HepG2 (cell line): ENCODE data around the gene PNPLA2. TPM values are rescaled to one million over a fixed set of nuclear protein-coding genes. Genes with fewer than 3 reads are reported as not detected.

Source experiments
- AGO1 ChIP-seq: fragments of 200-400 bp; formaldehyde crosslinking; IDR thresholded peaks from 2 replicates; pipeline ENCODE4 v1.6.1; 2017; ENCODE audit warnings: mild to moderate bottlenecking, low read depth, low read length, moderate library complexity; ENCODE audit not compliant: poor library complexity, severe bottlenecking
- CHD2 ChIP-seq: IDR thresholded peaks from 2 replicates; pipeline ENCODE4 v1.6.1; 2011; ENCODE audit warnings: low read depth, low read length, improper control_type of control experiment
- REL ChIP-seq: sonication (generic); formaldehyde crosslinking; conservative IDR thresholded peaks from 2 replicates; pipeline ENCODE4 v1.8.0; 2022; ENCODE audit warnings: mild to moderate bottlenecking, missing genetic modification reagents, moderate library complexity
- STAG1 ChIP-seq: sonication (generic); formaldehyde crosslinking; IDR thresholded peaks from 2 replicates; pipeline ENCODE4 v1.4.0; 2020; ENCODE audit warnings: missing genetic modification reagents
- XRCC5 ChIP-seq: fragments of 200-400 bp; formaldehyde crosslinking; optimal IDR thresholded peaks from 2 replicates; pipeline ENCODE3; 2017; ENCODE audit warnings: mild to moderate bottlenecking, low read length
- ZBTB38 ChIP-seq: sonication (generic); formaldehyde crosslinking; IDR thresholded peaks from 2 replicates; pipeline ENCODE4 v1.5.1; 2020; ENCODE audit warnings: mild to moderate bottlenecking, missing genetic modification reagents
- ZFX ChIP-seq: sonication (generic); formaldehyde crosslinking; IDR thresholded peaks from 2 replicates; pipeline ENCODE4 v1.4.0; 2020; ENCODE audit warnings: mild to moderate bottlenecking, low read depth, missing genetic modification reagents, moderate library complexity
- ZNF263 ChIP-seq: sonication (generic); formaldehyde crosslinking; IDR thresholded peaks from 2 replicates; pipeline ENCODE4 v1.4.0; 2020; ENCODE audit warnings: missing genetic modification reagents
- polyA plus RNA-seq, 8 experiments: library from polyadenylated mRNA; depleted of rRNA in 3 of 8; stranded (reverse) in 7 of 8; unstranded in 1 of 8; fragments of >200 nt; fragmentation: Illumina TruSeq in 4 of 8; extraction: Trizol in 4 of 8; gene quantifications; 2 replicates each; pipeline versions ENCODE4 v1.2.1 to v1.2.3, GENCODE V29; 2011 to 2016; ENCODE audit warnings: low read depth in 4 of 8, missing spikeins in 1 of 8, mixed read lengths in 1 of 8; ENCODE audit not compliant: insufficient read depth in 1 of 8
- total RNA-seq, 5 experiments: library from RNA; depleted of rRNA; stranded (reverse); fragments of >200 nt; fragmentation: Illumina TruSeq; extraction: Trizol; gene quantifications; 2 replicates each; pipeline ENCODE4 v1.2.3, GENCODE V29; 2016; ENCODE audit warnings: low read depth in 1 of 5
- TF ChIP-seq, protein P1 (sequence below): sonication (generic); formaldehyde crosslinking; IDR thresholded peaks from 2 replicates; pipeline ENCODE4 v1.5.1; 2020; ENCODE audit warnings: mild to moderate bottlenecking, missing genetic modification reagents, moderate library complexity
- TF ChIP-seq, protein P2 (sequence below): sonication (generic); formaldehyde crosslinking; IDR thresholded peaks from 2 replicates; pipeline ENCODE4 v1.5.0; 2020; ENCODE audit warnings: mild to moderate bottlenecking, missing genetic modification reagents, borderline replicate concordance
- TF ChIP-seq, protein P3 (sequence below): sonication (generic); formaldehyde crosslinking; IDR thresholded peaks from 2 replicates; pipeline ENCODE4 v1.4.0; 2020; ENCODE audit warnings: missing genetic modification reagents
- TF ChIP-seq, protein P4 (sequence below): sonication (generic); formaldehyde crosslinking; IDR thresholded peaks from 2 replicates; pipeline ENCODE4 v1.4.0; 2020; ENCODE audit warnings: missing genetic modification reagents

Gene PNPLA2
- total and polyA plus RNA-seq, 2 of the 13 experiments (the other 11 are each of a cell fraction or from before 2014, with no cell fraction given), result 10.5 to 43.2 TPM

DNA sequence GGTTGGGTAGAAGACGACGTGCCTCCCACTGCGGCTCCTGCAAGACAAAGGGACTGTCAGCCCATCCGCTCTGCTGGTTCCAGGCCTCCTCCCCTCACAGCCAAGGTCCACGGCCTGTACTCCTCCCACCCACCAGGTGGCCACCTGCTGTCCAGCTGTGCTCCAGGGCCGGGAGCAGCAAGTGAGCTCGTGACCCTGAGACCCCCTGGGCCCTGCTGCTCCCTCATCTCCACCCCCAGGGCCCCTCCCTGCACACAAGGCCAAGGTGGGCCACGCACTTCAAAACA, 51.4 kb downstream of the PNPLA2 start (continued):
- TF ChIP-seq, protein P1, sequence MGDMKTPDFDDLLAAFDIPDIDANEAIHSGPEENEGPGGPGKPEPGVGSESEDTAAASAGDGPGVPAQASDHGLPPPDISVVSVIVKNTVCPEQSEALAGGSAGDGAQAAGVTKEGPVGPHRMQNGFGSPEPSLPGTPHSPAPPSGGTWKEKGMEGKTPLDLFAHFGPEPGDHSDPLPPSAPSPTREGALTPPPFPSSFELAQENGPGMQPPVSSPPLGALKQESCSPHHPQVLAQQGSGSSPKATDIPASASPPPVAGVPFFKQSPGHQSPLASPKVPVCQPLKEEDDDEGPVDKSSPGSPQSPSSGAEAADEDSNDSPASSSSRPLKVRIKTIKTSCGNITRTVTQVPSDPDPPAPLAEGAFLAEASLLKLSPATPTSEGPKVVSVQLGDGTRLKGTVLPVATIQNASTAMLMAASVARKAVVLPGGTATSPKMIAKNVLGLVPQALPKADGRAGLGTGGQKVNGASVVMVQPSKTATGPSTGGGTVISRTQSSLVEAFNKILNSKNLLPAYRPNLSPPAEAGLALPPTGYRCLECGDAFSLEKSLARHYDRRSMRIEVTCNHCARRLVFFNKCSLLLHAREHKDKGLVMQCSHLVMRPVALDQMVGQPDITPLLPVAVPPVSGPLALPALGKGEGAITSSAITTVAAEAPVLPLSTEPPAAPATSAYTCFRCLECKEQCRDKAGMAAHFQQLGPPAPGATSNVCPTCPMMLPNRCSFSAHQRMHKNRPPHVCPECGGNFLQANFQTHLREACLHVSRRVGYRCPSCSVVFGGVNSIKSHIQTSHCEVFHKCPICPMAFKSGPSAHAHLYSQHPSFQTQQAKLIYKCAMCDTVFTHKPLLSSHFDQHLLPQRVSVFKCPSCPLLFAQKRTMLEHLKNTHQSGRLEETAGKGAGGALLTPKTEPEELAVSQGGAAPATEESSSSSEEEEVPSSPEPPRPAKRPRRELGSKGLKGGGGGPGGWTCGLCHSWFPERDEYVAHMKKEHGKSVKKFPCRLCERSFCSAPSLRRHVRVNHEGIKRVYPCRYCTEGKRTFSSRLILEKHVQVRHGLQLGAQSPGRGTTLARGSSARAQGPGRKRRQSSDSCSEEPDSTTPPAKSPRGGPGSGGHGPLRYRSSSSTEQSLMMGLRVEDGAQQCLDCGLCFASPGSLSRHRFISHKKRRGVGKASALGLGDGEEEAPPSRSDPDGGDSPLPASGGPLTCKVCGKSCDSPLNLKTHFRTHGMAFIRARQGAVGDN (CRISPR knock-in tag), result peak; percentile 28; the same call in 1 of the 2 replicates
- TF ChIP-seq REL (CRISPR knock-in tag) (no peak), ZBTB38 (CRISPR knock-in tag) (peak; percentile 51; the same call in 1 of the 2 replicates), ZNF263 (CRISPR knock-in tag) (peak; percentile 81), XRCC5 (peak; percentile 45), AGO1 (peak; percentile 84), ZFX (CRISPR knock-in tag) (peak; percentile 50), STAG1 (CRISPR knock-in tag) (peak; percentile 66), CHD2 (no peak)
- TF ChIP-seq, protein P2, sequence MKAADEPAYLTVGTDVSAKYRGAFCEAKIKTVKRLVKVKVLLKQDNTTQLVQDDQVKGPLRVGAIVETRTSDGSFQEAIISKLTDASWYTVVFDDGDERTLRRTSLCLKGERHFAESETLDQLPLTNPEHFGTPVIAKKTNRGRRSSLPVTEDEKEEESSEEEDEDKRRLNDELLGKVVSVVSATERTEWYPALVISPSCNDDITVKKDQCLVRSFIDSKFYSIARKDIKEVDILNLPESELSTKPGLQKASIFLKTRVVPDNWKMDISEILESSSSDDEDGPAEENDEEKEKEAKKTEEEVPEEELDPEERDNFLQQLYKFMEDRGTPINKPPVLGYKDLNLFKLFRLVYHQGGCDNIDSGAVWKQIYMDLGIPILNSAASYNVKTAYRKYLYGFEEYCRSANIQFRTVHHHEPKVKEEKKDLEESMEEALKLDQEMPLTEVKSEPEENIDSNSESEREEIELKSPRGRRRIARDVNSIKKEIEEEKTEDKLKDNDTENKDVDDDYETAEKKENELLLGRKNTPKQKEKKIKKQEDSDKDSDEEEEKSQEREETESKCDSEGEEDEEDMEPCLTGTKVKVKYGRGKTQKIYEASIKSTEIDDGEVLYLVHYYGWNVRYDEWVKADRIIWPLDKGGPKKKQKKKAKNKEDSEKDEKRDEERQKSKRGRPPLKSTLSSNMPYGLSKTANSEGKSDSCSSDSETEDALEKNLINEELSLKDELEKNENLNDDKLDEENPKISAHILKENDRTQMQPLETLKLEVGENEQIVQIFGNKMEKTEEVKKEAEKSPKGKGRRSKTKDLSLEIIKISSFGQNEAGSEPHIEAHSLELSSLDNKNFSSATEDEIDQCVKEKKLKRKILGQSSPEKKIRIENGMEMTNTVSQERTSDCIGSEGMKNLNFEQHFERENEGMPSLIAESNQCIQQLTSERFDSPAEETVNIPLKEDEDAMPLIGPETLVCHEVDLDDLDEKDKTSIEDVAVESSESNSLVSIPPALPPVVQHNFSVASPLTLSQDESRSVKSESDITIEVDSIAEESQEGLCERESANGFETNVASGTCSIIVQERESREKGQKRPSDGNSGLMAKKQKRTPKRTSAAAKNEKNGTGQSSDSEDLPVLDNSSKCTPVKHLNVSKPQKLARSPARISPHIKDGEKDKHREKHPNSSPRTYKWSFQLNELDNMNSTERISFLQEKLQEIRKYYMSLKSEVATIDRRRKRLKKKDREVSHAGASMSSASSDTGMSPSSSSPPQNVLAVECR (CRISPR knock-in tag), result 0 out of 2 replicates have a peak, but pooled peaks have one; percentile 32
- TF ChIP-seq, protein P3, sequence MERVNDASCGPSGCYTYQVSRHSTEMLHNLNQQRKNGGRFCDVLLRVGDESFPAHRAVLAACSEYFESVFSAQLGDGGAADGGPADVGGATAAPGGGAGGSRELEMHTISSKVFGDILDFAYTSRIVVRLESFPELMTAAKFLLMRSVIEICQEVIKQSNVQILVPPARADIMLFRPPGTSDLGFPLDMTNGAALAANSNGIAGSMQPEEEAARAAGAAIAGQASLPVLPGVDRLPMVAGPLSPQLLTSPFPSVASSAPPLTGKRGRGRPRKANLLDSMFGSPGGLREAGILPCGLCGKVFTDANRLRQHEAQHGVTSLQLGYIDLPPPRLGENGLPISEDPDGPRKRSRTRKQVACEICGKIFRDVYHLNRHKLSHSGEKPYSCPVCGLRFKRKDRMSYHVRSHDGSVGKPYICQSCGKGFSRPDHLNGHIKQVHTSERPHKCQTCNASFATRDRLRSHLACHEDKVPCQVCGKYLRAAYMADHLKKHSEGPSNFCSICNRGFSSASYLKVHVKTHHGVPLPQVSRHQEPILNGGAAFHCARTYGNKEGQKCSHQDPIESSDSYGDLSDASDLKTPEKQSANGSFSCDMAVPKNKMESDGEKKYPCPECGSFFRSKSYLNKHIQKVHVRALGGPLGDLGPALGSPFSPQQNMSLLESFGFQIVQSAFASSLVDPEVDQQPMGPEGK, result 0 out of 2 replicates have a peak, but pooled peaks have one; percentile 27
- TF ChIP-seq, protein P4, sequence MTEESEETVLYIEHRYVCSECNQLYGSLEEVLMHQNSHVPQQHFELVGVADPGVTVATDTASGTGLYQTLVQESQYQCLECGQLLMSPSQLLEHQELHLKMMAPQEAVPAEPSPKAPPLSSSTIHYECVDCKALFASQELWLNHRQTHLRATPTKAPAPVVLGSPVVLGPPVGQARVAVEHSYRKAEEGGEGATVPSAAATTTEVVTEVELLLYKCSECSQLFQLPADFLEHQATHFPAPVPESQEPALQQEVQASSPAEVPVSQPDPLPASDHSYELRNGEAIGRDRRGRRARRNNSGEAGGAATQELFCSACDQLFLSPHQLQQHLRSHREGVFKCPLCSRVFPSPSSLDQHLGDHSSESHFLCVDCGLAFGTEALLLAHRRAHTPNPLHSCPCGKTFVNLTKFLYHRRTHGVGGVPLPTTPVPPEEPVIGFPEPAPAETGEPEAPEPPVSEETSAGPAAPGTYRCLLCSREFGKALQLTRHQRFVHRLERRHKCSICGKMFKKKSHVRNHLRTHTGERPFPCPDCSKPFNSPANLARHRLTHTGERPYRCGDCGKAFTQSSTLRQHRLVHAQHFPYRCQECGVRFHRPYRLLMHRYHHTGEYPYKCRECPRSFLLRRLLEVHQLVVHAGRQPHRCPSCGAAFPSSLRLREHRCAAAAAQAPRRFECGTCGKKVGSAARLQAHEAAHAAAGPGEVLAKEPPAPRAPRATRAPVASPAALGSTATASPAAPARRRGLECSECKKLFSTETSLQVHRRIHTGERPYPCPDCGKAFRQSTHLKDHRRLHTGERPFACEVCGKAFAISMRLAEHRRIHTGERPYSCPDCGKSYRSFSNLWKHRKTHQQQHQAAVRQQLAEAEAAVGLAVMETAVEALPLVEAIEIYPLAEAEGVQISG (CRISPR knock-in tag), result 0 out of 2 replicates have a peak, but pooled peaks have one; percentile 58
